Ascending aorta (tissue), 2 donors: ENCODE measurements around the gene MUSK. TPM values are rescaled to one million over a fixed set of nuclear protein-coding genes. Genes with fewer than 3 reads are reported as not detected.

Experiments
- DNase-seq, 2 donors: peaks; one replicate each; pipeline ENCODE4 v3.0.0-alpha.2; 2019; ENCODE audit warnings: low spot score in 2 of 2
- H3K27ac ChIP-seq, 2 donors: fragments of 200-600 bp; sonication (generic); one replicate each; pipeline ENCODE4 v1.5.1; 2016 to 2017; ENCODE audit warnings: mild to moderate bottlenecking in 1 of 2
- H3K27me3 ChIP-seq: fragments of 200-600 bp; sonication (generic); one replicate; pipeline ENCODE4 v1.5.1; 2017
- H3K36me3 ChIP-seq, 2 donors: fragments of 200-600 bp; sonication (generic); one replicate each; pipeline ENCODE4 v1.5.1; 2016
- H3K4me1 ChIP-seq, 2 donors: fragments of 200-600 bp; sonication (generic); one replicate each; pipeline ENCODE4 v1.5.1; 2016 to 2017; ENCODE audit warnings: mild to moderate bottlenecking in 1 of 2
- H3K4me3 ChIP-seq, 2 donors: fragments of 200-600 bp; sonication (generic); one replicate each; pipeline ENCODE4 v1.5.1; 2016 to 2017; ENCODE audit warnings: mild to moderate bottlenecking in 1 of 2
- H3K9me3 ChIP-seq, 2 donors: fragments of 200-600 bp; sonication (generic); one replicate each; pipeline ENCODE4 v1.5.1; 2016
- CTCF ChIP-seq, 3 experiments: fragments of 200-600 bp in 2 of 3; fragments of 450-650 bp in 1 of 3; sonication (generic) in 2 of 3; IDR thresholded peaks; one replicate each; pipeline ENCODE4 v1.5.1; 2016 to 2019; ENCODE audit warnings: antibody characterized with exemption in 3 of 3, mild to moderate bottlenecking in 1 of 3, moderate library complexity in 1 of 3
- intact Hi-C: fragments of 100-400 bp; cut with DNase I; formaldehyde crosslinking; loops from one replicate; pipeline ENCODE4 v1.15.1; 2023
- total RNA-seq: library from RNA; depleted of rRNA; stranded (reverse); fragments of >200 nt; gene quantifications from one replicate; pipeline ENCODE4 v1.1.0, GENCODE V29; 2016

MUSK gene
- total RNA-seq, 1 donor from 2014 or later = not detected

- Histone ChIP-seq H3K27ac (no peak overlapping the region), H3K4me1 (peaks cover 0 to 9% of the 10 kb centered on the region in 2 donors), H3K36me3 (no peaks in the 10 kb centered on the region), H3K9me3 (no peaks in the 10 kb centered on the region), H3K27me3 (no peaks in the 10 kb centered on the region), H3K4me3 (no peak overlapping the region)
- intact Hi-C loops = no loop called here
- DNase-seq = no peak
- no peak for TF ChIP-seq CTCF (IDR thresholded peaks at IDR 0.05)
These were observed 19.9 kb upstream of the MUSK start for GRCh38 chr9:110648696-110649095.

- peak overlapping the region; percentile 64 to 65 for H3K27ac ChIP-seq
- no peak for TF ChIP-seq CTCF (IDR thresholded peaks at IDR 0.05)
- no peaks in the 10 kb centered on the region for H3K27me3 ChIP-seq
- peaks cover 0 to 12% of the 10 kb centered on the region in 2 donors for H3K4me1 ChIP-seq
- no peak overlapping the region for H3K4me3 ChIP-seq
- no peak for DNase-seq
- no peaks in the 10 kb centered on the region for H3K9me3 ChIP-seq
- intact Hi-C loops = loop anchor here (5.0 kb wide), 1 partner anchor 387 kb away; the partner anchor contains the start of gene LPAR1
- H3K36me3 ChIP-seq = no peaks in the 10 kb centered on the region
These were observed 18.3 kb upstream of the MUSK start for GRCh38 chr9:110650261-110650660.

DNA sequence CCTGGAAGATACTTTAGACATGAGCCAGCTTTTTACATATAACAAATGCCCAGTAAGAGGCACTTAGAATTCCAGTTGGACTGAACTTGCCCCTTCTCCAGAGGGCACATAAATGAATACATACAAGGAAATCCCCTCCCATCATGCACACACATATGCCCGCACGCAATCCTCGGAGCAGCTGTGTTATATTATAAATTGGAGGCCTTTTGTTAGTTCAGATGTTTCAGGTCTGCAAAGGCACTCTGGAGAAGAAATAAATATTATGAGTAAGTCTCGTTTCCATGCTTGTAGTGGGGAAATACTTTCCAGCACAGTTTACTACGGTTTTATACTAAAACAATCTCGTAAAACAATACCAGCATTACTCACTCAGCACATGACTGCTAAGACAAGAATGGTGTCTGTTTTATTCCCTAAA, 17.6 kb upstream of the MUSK start:
- DNase-seq = peak in 1 of 2 donors; percentile 77

GRCh38 chr9:110655754-110656641, 12.6 kb upstream of the MUSK start:
- Histone ChIP-seq H3K27ac (peak overlapping the region; percentile 50 to 69), H3K4me3 (peak overlapping the region; percentile 24 to 28)

More for the DNA sequence above, 17.6 kb upstream of the MUSK start:
- Histone ChIP-seq H3K4me1 (peaks cover 0 to 13% of the 10 kb centered on the region in 2 donors), H3K36me3 (no peaks in the 10 kb centered on the region), H3K27ac (peak overlapping the region; percentile 64 to 65), H3K9me3 (no peaks in the 10 kb centered on the region), H3K27me3 (no peaks in the 10 kb centered on the region), H3K4me3 (no peak overlapping the region)
- intact Hi-C loops = loop anchor here (5.0 kb wide), 1 partner anchor 386 kb away; the partner anchor contains the start of gene LPAR1
- no peak for TF ChIP-seq CTCF (IDR thresholded peaks at IDR 0.05)

More at GRCh38 chr9:110655754-110656641, 12.6 kb upstream of the MUSK start:
- TF ChIP-seq CTCF (IDR thresholded peaks at IDR 0.05) = no peak
- intact Hi-C loops = loop anchor here (2.0 to 5.0 kb wide), 4 partner anchors 45 to 281 kb away; no protein-coding TSS in a partner anchor
- H3K36me3 ChIP-seq = no peaks in the 10 kb centered on the region
- H3K27me3 ChIP-seq = no peaks in the 10 kb centered on the region
- H3K9me3 ChIP-seq = no peaks in the 10 kb centered on the region
- DNase-seq = peak in 1 of 2 donors; percentile 87
- peaks cover 0 to 11% of the 10 kb centered on the region in 2 donors for H3K4me1 ChIP-seq
